Upper lobe of left lung (tissue), 4 donors: ENCODE results near the gene TUB.

Experiments used
- EP300 ChIP-seq, 4 donors: sonication (generic); formaldehyde crosslinking; IDR thresholded peaks; one replicate each; pipeline ENCODE4 v1.5.1; 2017; ENCODE audit warnings: antibody characterized with exemption in 4 of 4, control low read depth in 2 of 4
- POLR2A ChIP-seq, 4 donors: fragments of 450-650 bp; IDR thresholded peaks; one replicate each; pipeline ENCODE4 v1.5.1; 2016 to 2017; ENCODE audit warnings: antibody characterized with exemption in 4 of 4, mild to moderate bottlenecking in 2 of 4
- POLR2AphosphoS5 ChIP-seq, 2 donors: sonication (generic); formaldehyde crosslinking; IDR thresholded peaks; one replicate each; pipeline ENCODE4 v1.5.1; 2017; ENCODE audit warnings: antibody characterized with exemption in 2 of 2
- TF ChIP-seq, protein P1 (sequence below), 6 experiments: fragments of 450-650 bp in 4 of 6; fragments of 200-600 bp in 2 of 6; sonication (generic) in 2 of 6; IDR thresholded peaks; one replicate each; pipeline ENCODE4 v1.5.1; 2016 to 2019; ENCODE audit warnings: antibody characterized with exemption in 6 of 6

DNA sequence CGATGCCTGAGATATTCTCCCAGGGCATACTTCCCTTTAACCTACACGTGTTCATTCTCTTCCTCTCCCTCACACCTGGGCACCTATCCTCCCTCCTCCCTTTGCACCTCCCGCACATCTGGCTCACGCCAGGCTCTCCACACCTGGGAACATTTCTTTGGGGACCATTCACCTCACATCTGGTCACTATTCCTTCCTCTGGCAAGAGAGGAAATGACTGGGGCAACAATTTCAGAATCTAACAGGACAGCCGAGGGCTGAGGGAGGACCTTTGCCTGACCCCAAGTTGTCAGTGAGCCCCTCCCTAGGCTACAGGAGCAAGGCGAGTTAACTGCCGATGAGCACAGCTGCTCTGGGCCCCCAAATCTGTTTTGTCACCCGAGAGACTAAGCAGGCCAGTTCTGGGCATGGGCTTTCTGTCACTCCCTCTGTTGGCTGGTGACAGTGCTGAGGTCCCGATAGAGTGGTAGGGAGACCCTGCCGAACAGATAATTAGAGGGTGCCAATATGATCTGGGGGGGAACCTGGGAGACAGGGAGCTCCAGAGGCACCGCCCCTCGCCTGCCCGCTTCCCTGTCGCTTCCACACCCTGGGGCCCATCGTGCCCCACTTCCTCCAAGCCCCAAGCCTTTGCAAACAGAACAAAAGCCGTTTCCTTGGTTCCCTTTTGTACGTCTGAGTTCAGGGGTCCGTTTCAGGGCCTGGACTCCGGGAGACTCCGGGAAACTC, 48.3 kb upstream of the TUB start:
- TF ChIP-seq, protein P1, sequence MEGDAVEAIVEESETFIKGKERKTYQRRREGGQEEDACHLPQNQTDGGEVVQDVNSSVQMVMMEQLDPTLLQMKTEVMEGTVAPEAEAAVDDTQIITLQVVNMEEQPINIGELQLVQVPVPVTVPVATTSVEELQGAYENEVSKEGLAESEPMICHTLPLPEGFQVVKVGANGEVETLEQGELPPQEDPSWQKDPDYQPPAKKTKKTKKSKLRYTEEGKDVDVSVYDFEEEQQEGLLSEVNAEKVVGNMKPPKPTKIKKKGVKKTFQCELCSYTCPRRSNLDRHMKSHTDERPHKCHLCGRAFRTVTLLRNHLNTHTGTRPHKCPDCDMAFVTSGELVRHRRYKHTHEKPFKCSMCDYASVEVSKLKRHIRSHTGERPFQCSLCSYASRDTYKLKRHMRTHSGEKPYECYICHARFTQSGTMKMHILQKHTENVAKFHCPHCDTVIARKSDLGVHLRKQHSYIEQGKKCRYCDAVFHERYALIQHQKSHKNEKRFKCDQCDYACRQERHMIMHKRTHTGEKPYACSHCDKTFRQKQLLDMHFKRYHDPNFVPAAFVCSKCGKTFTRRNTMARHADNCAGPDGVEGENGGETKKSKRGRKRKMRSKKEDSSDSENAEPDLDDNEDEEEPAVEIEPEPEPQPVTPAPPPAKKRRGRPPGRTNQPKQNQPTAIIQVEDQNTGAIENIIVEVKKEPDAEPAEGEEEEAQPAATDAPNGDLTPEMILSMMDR (IDR thresholded peaks at IDR 0.05) = no peak
- no peak for TF ChIP-seq POLR2A (IDR thresholded peaks at IDR 0.05)
- no peak for TF ChIP-seq POLR2AphosphoS5 (IDR thresholded peaks at IDR 0.05)
- TF ChIP-seq EP300 (IDR thresholded peaks at IDR 0.05) = no peak
